MM.1S (cell line): Measurements from ENCODE around the gene BANK1.

Source experiments
- EZH2 ChIP-seq: fragments of 300-600 bp; sonication (generic); optimal IDR thresholded peaks from 2 replicates; pipeline ENCODE3; 2017; ENCODE audit warnings: low read depth, mild to moderate bottlenecking, antibody characterized with exemption, low read length, mixed read lengths
- EZH2phosphoT487 ChIP-seq: fragments of 300-600 bp; sonication (generic); IDR thresholded peaks from 2 replicates; pipeline ENCODE4 v1.6.1; 2018; ENCODE audit warnings: antibody characterized with exemption, low read length
- TF ChIP-seq, protein P1 (sequence below): fragments of 300-600 bp; sonication (generic); IDR thresholded peaks from 2 replicates; pipeline ENCODE4 v1.5.1; 2016; ENCODE audit warnings: antibody characterized with exemption, low read length, mixed read lengths

DNA sequence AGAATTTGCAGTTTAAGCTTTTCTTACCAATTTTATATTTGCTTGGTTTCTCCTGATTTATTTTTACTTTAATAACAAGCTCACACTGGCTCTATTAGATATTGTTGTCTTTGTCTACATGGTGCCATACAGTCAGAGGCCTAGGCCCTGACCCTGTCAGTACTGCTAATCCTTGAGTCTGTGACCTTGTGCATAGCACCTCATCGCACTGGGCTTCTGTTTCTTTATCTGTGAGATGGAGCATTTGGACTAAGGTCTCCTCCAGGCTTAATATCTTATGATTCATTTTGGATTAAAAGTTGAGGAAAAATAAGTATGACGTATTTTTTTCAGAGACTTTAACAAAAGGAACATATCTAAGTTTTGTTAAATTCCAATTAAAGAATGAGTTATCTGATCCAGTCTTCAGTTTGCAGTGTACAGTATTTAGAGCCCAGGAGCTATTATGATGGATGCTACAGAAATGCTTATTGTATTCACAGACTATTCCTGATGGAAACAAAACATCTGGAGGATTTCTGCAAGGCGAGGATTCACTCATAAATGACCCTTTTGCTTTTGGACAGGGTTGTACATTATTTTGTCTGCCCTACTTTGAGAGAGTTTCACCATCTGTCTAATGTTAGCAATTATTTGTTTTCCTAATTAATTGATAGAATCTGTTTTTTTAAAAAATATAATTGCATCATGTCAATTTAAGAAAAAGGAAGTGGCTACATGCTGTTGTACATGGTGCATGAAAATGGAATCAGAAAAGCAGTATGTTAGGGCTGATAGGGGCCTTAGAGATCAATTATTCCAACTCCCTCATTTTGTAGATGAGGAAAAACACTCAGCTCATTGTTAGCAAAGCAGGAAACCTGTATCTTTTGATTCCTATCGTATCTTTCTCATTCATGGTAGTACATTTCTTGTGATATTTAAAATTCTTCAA is 203.6 kb downstream of the BANK1 start:
- TF ChIP-seq, protein P1, sequence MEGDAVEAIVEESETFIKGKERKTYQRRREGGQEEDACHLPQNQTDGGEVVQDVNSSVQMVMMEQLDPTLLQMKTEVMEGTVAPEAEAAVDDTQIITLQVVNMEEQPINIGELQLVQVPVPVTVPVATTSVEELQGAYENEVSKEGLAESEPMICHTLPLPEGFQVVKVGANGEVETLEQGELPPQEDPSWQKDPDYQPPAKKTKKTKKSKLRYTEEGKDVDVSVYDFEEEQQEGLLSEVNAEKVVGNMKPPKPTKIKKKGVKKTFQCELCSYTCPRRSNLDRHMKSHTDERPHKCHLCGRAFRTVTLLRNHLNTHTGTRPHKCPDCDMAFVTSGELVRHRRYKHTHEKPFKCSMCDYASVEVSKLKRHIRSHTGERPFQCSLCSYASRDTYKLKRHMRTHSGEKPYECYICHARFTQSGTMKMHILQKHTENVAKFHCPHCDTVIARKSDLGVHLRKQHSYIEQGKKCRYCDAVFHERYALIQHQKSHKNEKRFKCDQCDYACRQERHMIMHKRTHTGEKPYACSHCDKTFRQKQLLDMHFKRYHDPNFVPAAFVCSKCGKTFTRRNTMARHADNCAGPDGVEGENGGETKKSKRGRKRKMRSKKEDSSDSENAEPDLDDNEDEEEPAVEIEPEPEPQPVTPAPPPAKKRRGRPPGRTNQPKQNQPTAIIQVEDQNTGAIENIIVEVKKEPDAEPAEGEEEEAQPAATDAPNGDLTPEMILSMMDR, result no peak
- TF ChIP-seq EZH2, result no peak
- TF ChIP-seq EZH2phosphoT487, result no peak
